Panc1 (cell line): ENCODE data around the gene LOC101059915.

ENCODE experiments used
- ATAC-seq: fragments of 200-7000 bp; cut with Tn5 transposase; 2 replicates; pipeline ENCODE4 v1.9.1; 2020; ENCODE audit warnings: mild to moderate bottlenecking, moderate library complexity
- BruUV-seq: library from RNA; stranded (reverse); fragments of 400-500 nt; replicated peaks from 2 replicates; lab custom pipeline; 2021; lab: Mats Ljungman, UMichigan
- CTCF ChIA-PET: fragments of 300-600 bp; sonication (Branson Sonifier 250); formaldehyde crosslinking; loops from one replicate; lab custom pipeline; 2022; ENCODE audit warnings: antibody characterized with exemption; lab: Charles Lee
- POLR2A ChIA-PET: fragments of 300-600 bp; sonication (Branson Sonifier 250); formaldehyde crosslinking; loops from one replicate; lab custom pipeline; 2022; ENCODE audit warnings: antibody characterized with exemption; lab: Charles Lee
- DNase-seq: peaks from one replicate; pipeline ENCODE4 v3.0.0-alpha.2; 2010; ENCODE audit warnings: low read depth, low spot score
- H3K27ac ChIP-seq: 2 replicates; pipeline ENCODE4 v1.5.1; 2011; ENCODE audit warnings: mild to moderate bottlenecking, low read length, inconsistent platforms
- H3K27me3 ChIP-seq: fragments of 200-500 bp; sonication (Bioruptor generic); 2 replicates; pipeline ENCODE4 v1.6.0; 2014; ENCODE audit warnings: low read length, inconsistent platforms; ENCODE audit not compliant: control insufficient read depth, insufficient read depth
- H3K36me3 ChIP-seq: fragments of 200-500 bp; sonication (Bioruptor generic); 2 replicates; pipeline ENCODE4 v1.5.1; 2014; ENCODE audit warnings: inconsistent platforms, mild to moderate bottlenecking, low read length, moderate library complexity; ENCODE audit not compliant: control insufficient read depth, insufficient read depth
- H3K4me1 ChIP-seq: 2 replicates; pipeline ENCODE4 v1.5.1; 2011; ENCODE audit warnings: inconsistent platforms, mild to moderate bottlenecking, low read length, moderate library complexity; ENCODE audit not compliant: control insufficient read depth, insufficient read depth
- H3K4me3 ChIP-seq, 2 experiments: 2 replicates each; pipeline ENCODE4 v1.5.1; 2011 to 2012; ENCODE audit warnings: low read depth in 2 of 2, low read length in 2 of 2, mild to moderate bottlenecking in 2 of 2, inconsistent platforms in 1 of 2, moderate library complexity in 1 of 2
- H3K9me3 ChIP-seq: fragments of 200-500 bp; sonication (Bioruptor generic); 2 replicates; pipeline ENCODE4 v1.5.1; 2014; ENCODE audit warnings: low read depth, mild to moderate bottlenecking, inconsistent platforms, low read length, moderate library complexity; ENCODE audit not compliant: control insufficient read depth, insufficient read depth
- CTCF ChIP-seq: fragments of 450-650 bp; IDR thresholded peaks from 2 replicates; pipeline ENCODE4 v1.5.1; 2017; ENCODE audit warnings: mild to moderate bottlenecking
- POLR2AphosphoS5 ChIP-seq: IDR thresholded peaks from 2 replicates; pipeline ENCODE4 v1.6.1; 2012; ENCODE audit warnings: mild to moderate bottlenecking, low read depth, low read length, moderate library complexity
- SIN3A ChIP-seq: IDR thresholded peaks from 2 replicates; pipeline ENCODE4 v1.6.1; 2012; ENCODE audit warnings: low read depth, mild to moderate bottlenecking, low read length, moderate library complexity, borderline replicate concordance; ENCODE audit not compliant: insufficient read depth
- TCF7L2 ChIP-seq: IDR thresholded peaks from 2 replicates; pipeline ENCODE4 v1.6.1; 2011; ENCODE audit warnings: mild to moderate bottlenecking, low read depth, low read length, inconsistent platforms
- in situ Hi-C: cut with HindIII; loops from 2 replicates; pipeline ENCODE4 v1.10.0; 2016; ENCODE audit warnings: low sequenced_read_pairs, low pct_unique_long_range_greater_than_20kb
- intact Hi-C: fragments of 100-400 bp; cut with micrococcal nuclease; formaldehyde crosslinking; loops from one replicate; pipeline ENCODE4 v1.10.0; 2022; ENCODE audit not compliant: unreplicated experiment
- TF ChIP-seq, protein P1 (sequence below), 2 experiments: IDR thresholded peaks; 2 replicates each; pipeline ENCODE4 v1.6.1; 2011 to 2012; ENCODE audit warnings: low read depth in 2 of 2, control low read depth in 1 of 2, low read length in 1 of 2, mild to moderate bottlenecking in 1 of 2, moderate library complexity in 1 of 2; ENCODE audit not compliant: insufficient read depth in 1 of 2

LOC101059915 gene

GRCh38 chrX:71629467-71629866 lies 37.9 kb upstream of the LOC101059915 start:
- no peak overlapping the region for H3K4me3 ChIP-seq

GRCh38 chrX:71632923-71633657 lies 34.3 kb upstream of the LOC101059915 start:
- CTCF ChIA-PET, result no interaction called here
- Histone ChIP-seq H3K9me3 (no peaks in the 10 kb centered on the region), H3K4me1 (no peaks in the 10 kb centered on the region), H3K27ac (no peak overlapping the region), H3K27me3 (no peaks in the 10 kb centered on the region), H3K36me3 (no peaks in the 10 kb centered on the region), H3K4me3 (no peak overlapping the region)
- POLR2A ChIA-PET, result no interaction called here
- no peak for DNase-seq
- TF ChIP-seq SIN3A (no peak), POLR2AphosphoS5 (no peak), TCF7L2 (no peak), CTCF (no peak)
- TF ChIP-seq, protein P1, sequence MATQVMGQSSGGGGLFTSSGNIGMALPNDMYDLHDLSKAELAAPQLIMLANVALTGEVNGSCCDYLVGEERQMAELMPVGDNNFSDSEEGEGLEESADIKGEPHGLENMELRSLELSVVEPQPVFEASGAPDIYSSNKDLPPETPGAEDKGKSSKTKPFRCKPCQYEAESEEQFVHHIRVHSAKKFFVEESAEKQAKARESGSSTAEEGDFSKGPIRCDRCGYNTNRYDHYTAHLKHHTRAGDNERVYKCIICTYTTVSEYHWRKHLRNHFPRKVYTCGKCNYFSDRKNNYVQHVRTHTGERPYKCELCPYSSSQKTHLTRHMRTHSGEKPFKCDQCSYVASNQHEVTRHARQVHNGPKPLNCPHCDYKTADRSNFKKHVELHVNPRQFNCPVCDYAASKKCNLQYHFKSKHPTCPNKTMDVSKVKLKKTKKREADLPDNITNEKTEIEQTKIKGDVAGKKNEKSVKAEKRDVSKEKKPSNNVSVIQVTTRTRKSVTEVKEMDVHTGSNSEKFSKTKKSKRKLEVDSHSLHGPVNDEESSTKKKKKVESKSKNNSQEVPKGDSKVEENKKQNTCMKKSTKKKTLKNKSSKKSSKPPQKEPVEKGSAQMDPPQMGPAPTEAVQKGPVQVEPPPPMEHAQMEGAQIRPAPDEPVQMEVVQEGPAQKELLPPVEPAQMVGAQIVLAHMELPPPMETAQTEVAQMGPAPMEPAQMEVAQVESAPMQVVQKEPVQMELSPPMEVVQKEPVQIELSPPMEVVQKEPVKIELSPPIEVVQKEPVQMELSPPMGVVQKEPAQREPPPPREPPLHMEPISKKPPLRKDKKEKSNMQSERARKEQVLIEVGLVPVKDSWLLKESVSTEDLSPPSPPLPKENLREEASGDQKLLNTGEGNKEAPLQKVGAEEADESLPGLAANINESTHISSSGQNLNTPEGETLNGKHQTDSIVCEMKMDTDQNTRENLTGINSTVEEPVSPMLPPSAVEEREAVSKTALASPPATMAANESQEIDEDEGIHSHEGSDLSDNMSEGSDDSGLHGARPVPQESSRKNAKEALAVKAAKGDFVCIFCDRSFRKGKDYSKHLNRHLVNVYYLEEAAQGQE (IDR thresholded peaks at IDR 0.05; ENCODE audit: insufficient read depth in 1 of 2, low read depth in 2 of 2, low read length in 1 of 2), result no peak
- no TSS peak for BruUV-seq
- in situ Hi-C loops, result no loop called here
- ATAC-seq, result no peak
- intact Hi-C loops, result no loop called here

More at GRCh38 chrX:71629467-71629866, 37.9 kb upstream of the LOC101059915 start:
- Histone ChIP-seq H3K4me1 (no peaks in the 10 kb centered on the region), H3K27me3 (no peaks in the 10 kb centered on the region), H3K27ac (no peak overlapping the region), H3K9me3 (no peaks in the 10 kb centered on the region), H3K36me3 (no peaks in the 10 kb centered on the region)
- DNase-seq, result no peak
- intact Hi-C loops (no loop called here), in situ Hi-C loops (no loop called here)
- no peak for ATAC-seq
- ChIA-PET CTCF (no interaction called here), POLR2A (no interaction called here)
- TF ChIP-seq POLR2AphosphoS5, result no peak
- no peak for TF ChIP-seq SIN3A
- TF ChIP-seq, protein P1 (IDR thresholded peaks at IDR 0.05; ENCODE audit: insufficient read depth in 1 of 2, low read depth in 2 of 2, low read length in 1 of 2), result no peak
- no peak for TF ChIP-seq TCF7L2
- TF ChIP-seq CTCF, result no peak
- no TSS peak for BruUV-seq
